ENCODE data around the gene PKHD1. TPM values are rescaled to one million over a fixed set of nuclear protein-coding genes. Genes with fewer than 3 reads are reported as not detected.

The PKHD1 gene
- total RNA-seq, 1 experiment from 2014 or later, result 0.40 TPM

- BruUV-seq (replicated peaks), result no TSS peak
These were observed 295.0 kb downstream of the PKHD1 start for GRCh38 chr6:51792273-51793030.

GRCh38 chr6:51790946-51791345, 296.5 kb downstream of the PKHD1 start:
- TF ChIP-seq EZH2 (IDR thresholded peaks at IDR 0.05; ENCODE audit: low read length, unreplicated experiment), result no peak
- TF ChIP-seq CTCF (conservative IDR thresholded peaks at IDR 0.05; ENCODE audit: low read depth, low read length), result no peak
- TF ChIP-seq EZH2phosphoT487 (IDR thresholded peaks at IDR 0.05; ENCODE audit: borderline replicate concordance, low read length), result no peak
- no peak overlapping the region for H3K27ac ChIP-seq (ENCODE audit: low read length)
- ATAC-seq (no peak), DNase-seq (no peak)
- H3K36me3 ChIP-seq (ENCODE audit: low read depth, low read length), result no peaks in the 10 kb centered on the region
- intact Hi-C loops (cut with micrococcal nuclease), result no loop called here
- no peaks in the 10 kb centered on the region for H3K9me2 ChIP-seq (replicated peaks; ENCODE audit: low read length)
- H4K20me1 ChIP-seq (ENCODE audit: low read length), result no peaks in the 10 kb centered on the region
- H3K9ac ChIP-seq (ENCODE audit: low read length), result no peak overlapping the region
- no peak overlapping the region for H3K4me2 ChIP-seq (ENCODE audit: low read length)
- no TSS peak for BruUV-seq (replicated peaks)
- H3K27me3 ChIP-seq (ENCODE audit: low read length), result no peaks in the 10 kb centered on the region
- H3F3A ChIP-seq (ENCODE audit: low read length, unreplicated experiment), result no peaks in the 10 kb centered on the region
- no peaks in the 10 kb centered on the region for H3K79me2 ChIP-seq (ENCODE audit: low read length)
- H3K4me1 ChIP-seq (ENCODE audit: insufficient read depth, low read length), result no peaks in the 10 kb centered on the region
- POLR2A ChIA-PET (ENCODE audit: unreplicated experiment), result no interaction called here
- CTCF ChIA-PET, result no interaction called here
- H2AFZ ChIP-seq (ENCODE audit: low read length), result no peak overlapping the region
- H3K9me3 ChIP-seq (ENCODE audit: low read length), result peaks cover 6% of the 10 kb centered on the region; the same call in 1 of the 2 replicates
- no peak overlapping the region for H3K4me3 ChIP-seq (ENCODE audit: low read length)

More at GRCh38 chr6:51792273-51793030, 295.0 kb downstream of the PKHD1 start:
- H4K20me1 ChIP-seq (ENCODE audit: low read length), result no peaks in the 10 kb centered on the region
- H3K9me3 ChIP-seq (ENCODE audit: low read length), result peaks cover 8% of the 10 kb centered on the region; the same call in 1 of the 2 replicates
- no peak overlapping the region for H3K9ac ChIP-seq (ENCODE audit: low read length)
- CTCF ChIA-PET, result no interaction called here
- H3K27me3 ChIP-seq (ENCODE audit: low read length), result no peaks in the 10 kb centered on the region
- no peak for TF ChIP-seq EZH2phosphoT487 (IDR thresholded peaks at IDR 0.05; ENCODE audit: borderline replicate concordance, low read length)
- DNase-seq (peak; percentile 18), ATAC-seq (peak; percentile 29; the same call in 1 of the 2 replicates)
- H3K4me2 ChIP-seq (ENCODE audit: low read length), result no peak overlapping the region
- no peaks in the 10 kb centered on the region for H3K4me1 ChIP-seq (ENCODE audit: insufficient read depth, low read length)
- H2AFZ ChIP-seq (ENCODE audit: low read length), result no peak overlapping the region
- POLR2A ChIA-PET (ENCODE audit: unreplicated experiment), result no interaction called here
- no peaks in the 10 kb centered on the region for H3K36me3 ChIP-seq (ENCODE audit: low read depth, low read length)
- H3K27ac ChIP-seq (ENCODE audit: low read length), result no peak overlapping the region
- intact Hi-C loops (cut with micrococcal nuclease), result no loop called here
- no peaks in the 10 kb centered on the region for H3K79me2 ChIP-seq (ENCODE audit: low read length)
- no peaks in the 10 kb centered on the region for H3F3A ChIP-seq (ENCODE audit: low read length, unreplicated experiment)
- H3K9me2 ChIP-seq (replicated peaks; ENCODE audit: low read length), result no peaks in the 10 kb centered on the region
- no peak overlapping the region for H3K4me3 ChIP-seq (ENCODE audit: low read length)

GRCh38 chr6:51788121-51788520, 299.3 kb downstream of the PKHD1 start:
- H2AFZ ChIP-seq (ENCODE audit: low read length), result no peak overlapping the region
- H3K27me3 ChIP-seq (ENCODE audit: low read length), result no peaks in the 10 kb centered on the region
- H3K79me2 ChIP-seq (ENCODE audit: low read length), result no peaks in the 10 kb centered on the region
- H4K20me1 ChIP-seq (ENCODE audit: low read length), result no peaks in the 10 kb centered on the region
- no peak for ATAC-seq
- H3F3A ChIP-seq (ENCODE audit: low read length, unreplicated experiment), result no peaks in the 10 kb centered on the region
- CTCF ChIA-PET, result no interaction called here
- TF ChIP-seq EZH2phosphoT487 (IDR thresholded peaks at IDR 0.05; ENCODE audit: borderline replicate concordance, low read length), result no peak
- no peak for TF ChIP-seq CTCF (conservative IDR thresholded peaks at IDR 0.05; ENCODE audit: low read depth, low read length)
- no peak for TF ChIP-seq EZH2 (IDR thresholded peaks at IDR 0.05; ENCODE audit: low read length, unreplicated experiment)
- no peak overlapping the region for H3K9ac ChIP-seq (ENCODE audit: low read length)
- no peak for DNase-seq
- no peak overlapping the region for H3K27ac ChIP-seq (ENCODE audit: low read length)
- H3K9me3 ChIP-seq (ENCODE audit: low read length), result no peaks in the 10 kb centered on the region
- H3K4me3 ChIP-seq (ENCODE audit: low read length), result no peak overlapping the region
- no peak overlapping the region for H3K4me2 ChIP-seq (ENCODE audit: low read length)
- H3K9me2 ChIP-seq (replicated peaks; ENCODE audit: low read length), result no peaks in the 10 kb centered on the region
- no TSS peak for BruUV-seq (replicated peaks)
- POLR2A ChIA-PET (ENCODE audit: unreplicated experiment), result no interaction called here
- intact Hi-C loops (cut with micrococcal nuclease), result no loop called here
- no peaks in the 10 kb centered on the region for H3K4me1 ChIP-seq (ENCODE audit: insufficient read depth, low read length)
- no peaks in the 10 kb centered on the region for H3K36me3 ChIP-seq (ENCODE audit: low read depth, low read length)
